Astrocyte (in vitro differentiated cells and primary cell): ENCODE results near the gene COG5. TPM values are rescaled to one million over a fixed set of nuclear protein-coding genes. Genes with fewer than 3 reads are reported as not detected.

ENCODE experiments used
- DNase-seq: peaks from one replicate; pipeline ENCODE4 v3.0.0-alpha.2; 2010; ENCODE audit warnings: low read depth
- FAIRE-seq: peaks from 2 replicates; lab custom pipeline; 2011; peaks lifted over from hg19 to GRCh38; lab: Jason Lieb, UNC
- H2AFZ ChIP-seq: 2 replicates; pipeline ENCODE4 v1.6.0; 2012; ENCODE audit warnings: low read depth, low read length, inconsistent platforms
- H3K27ac ChIP-seq: 2 replicates; pipeline ENCODE4 v1.5.1; 2011; ENCODE audit warnings: low read depth, low read length, inconsistent platforms
- H3K27me3 ChIP-seq: 2 replicates; pipeline ENCODE4 v1.6.0; 2011; ENCODE audit warnings: low read length, inconsistent platforms; ENCODE audit not compliant: insufficient read depth
- H3K36me3 ChIP-seq: 2 replicates; pipeline ENCODE4 v1.5.1; 2011; ENCODE audit warnings: low read length, inconsistent platforms; ENCODE audit not compliant: insufficient read depth
- H3K4me1 ChIP-seq: 2 replicates; pipeline ENCODE4 v1.5.1; 2011; ENCODE audit warnings: low read length, inconsistent platforms; ENCODE audit not compliant: insufficient read depth
- H3K4me2 ChIP-seq: 2 replicates; pipeline ENCODE4 v1.6.0; 2012; ENCODE audit warnings: low read length, inconsistent platforms
- H3K4me3 ChIP-seq: 2 replicates; pipeline ENCODE4 v1.5.1; 2011; ENCODE audit warnings: low read depth, mild to moderate bottlenecking, low read length, inconsistent platforms; ENCODE audit not compliant: insufficient read depth
- H3K79me2 ChIP-seq: 2 replicates; pipeline ENCODE4 v1.6.0; 2012; ENCODE audit warnings: mild to moderate bottlenecking, low read length, inconsistent platforms; ENCODE audit not compliant: insufficient read depth
- H3K9ac ChIP-seq: 2 replicates; pipeline ENCODE4 v1.6.0; 2012; ENCODE audit warnings: mild to moderate bottlenecking, low read length, inconsistent platforms
- H3K9me3 ChIP-seq: 2 replicates; pipeline ENCODE4 v1.5.1; 2012; ENCODE audit warnings: low read depth, mild to moderate bottlenecking, low read length, inconsistent platforms; ENCODE audit not compliant: insufficient read depth
- H4K20me1 ChIP-seq: 2 replicates; pipeline ENCODE4 v1.6.0; 2012; ENCODE audit warnings: low read length, inconsistent platforms; ENCODE audit not compliant: insufficient read depth
- H3K27ac Mint-ChIP-seq: one replicate; pipeline ENCODE4 v1.8.0; 2021; ENCODE audit warnings: mild to moderate bottlenecking, mixed read lengths; ENCODE audit not compliant: unreplicated experiment
- H3K27me3 Mint-ChIP-seq: one replicate; pipeline ENCODE4 v1.8.0; 2021; ENCODE audit warnings: low read depth, mixed read lengths; ENCODE audit not compliant: unreplicated experiment
- H3K36me3 Mint-ChIP-seq: one replicate; pipeline ENCODE4 v1.8.0; 2021; ENCODE audit warnings: low read depth, mixed read lengths; ENCODE audit not compliant: unreplicated experiment
- H3K4me1 Mint-ChIP-seq: one replicate; pipeline ENCODE4 v1.8.0; 2021; ENCODE audit warnings: low read depth, mixed read lengths; ENCODE audit not compliant: unreplicated experiment
- H3K4me3 Mint-ChIP-seq: one replicate; pipeline ENCODE4 v1.8.0; 2021; ENCODE audit warnings: mild to moderate bottlenecking, moderate library complexity, mixed read lengths; ENCODE audit not compliant: unreplicated experiment
- H3K9me3 Mint-ChIP-seq: one replicate; pipeline ENCODE4 v1.8.0; 2021; ENCODE audit warnings: mild to moderate bottlenecking, mixed read lengths; ENCODE audit not compliant: unreplicated experiment
- CTCF ChIP-seq: IDR thresholded peaks from 2 replicates; pipeline ENCODE4 v1.5.1; 2011; ENCODE audit warnings: low read depth, mild to moderate bottlenecking, inconsistent platforms, low read length, moderate library complexity; ENCODE audit not compliant: insufficient read depth
- EZH2 ChIP-seq: IDR thresholded peaks from 2 replicates; pipeline ENCODE4 v1.6.1; 2012; ENCODE audit warnings: mild to moderate bottlenecking, low read length, inconsistent platforms; ENCODE audit not compliant: insufficient read depth
- total RNA-seq: library from RNA; stranded (reverse); gene quantifications from 2 replicates; pipeline ENCODE4 v1.2.1, GENCODE V29; 2021

Gene COG5
- total RNA-seq, 1 donor from 2014 or later: 57.1 TPM

- H3K4me3 Mint-ChIP-seq: no peak overlapping the region
- no peak for TF ChIP-seq CTCF
- TF ChIP-seq EZH2: no peak
- Histone ChIP-seq H3K4me1 (peaks cover 16% of the 10 kb centered on the region), H3K9ac (no peak overlapping the region), H3K9me3 (no peaks in the 10 kb centered on the region), H3K27ac (no peak overlapping the region), H3K4me3 (no peak overlapping the region), H3K36me3 (peaks cover 9% of the 10 kb centered on the region), H3K79me2 (peaks cover 29% of the 10 kb centered on the region), H3K27me3 (no peaks in the 10 kb centered on the region), H2AFZ (no peak overlapping the region), H4K20me1 (peaks cover 35% of the 10 kb centered on the region), H3K4me2 (no peak overlapping the region)
- H3K36me3 Mint-ChIP-seq: peaks cover 8% of the 10 kb centered on the region
- DNase-seq (peak; percentile 60), FAIRE-seq (no peak)
- no peak overlapping the region for H3K27ac Mint-ChIP-seq
- peaks cover 16% of the 10 kb centered on the region for H3K4me1 Mint-ChIP-seq
- H3K9me3 Mint-ChIP-seq: no peaks in the 10 kb centered on the region
- no peaks in the 10 kb centered on the region for H3K27me3 Mint-ChIP-seq
Measured at GRCh38 chr7:107180378-107180777, 383.3 kb downstream of the COG5 start.

GRCh38 chr7:107179326-107180164 lies 384.2 kb downstream of the COG5 start:
- H3K4me3 Mint-ChIP-seq: peak overlapping the region; percentile 50
- Histone ChIP-seq H3K4me1 (peaks cover 16% of the 10 kb centered on the region), H3K4me2 (no peak overlapping the region), H3K9ac (no peak overlapping the region), H3K79me2 (peaks cover 38% of the 10 kb centered on the region), H3K9me3 (no peaks in the 10 kb centered on the region), H3K27ac (no peak overlapping the region), H3K4me3 (no peak overlapping the region), H4K20me1 (peaks cover 41% of the 10 kb centered on the region), H3K27me3 (no peaks in the 10 kb centered on the region), H2AFZ (no peak overlapping the region), H3K36me3 (peaks cover 9% of the 10 kb centered on the region)
- H3K4me1 Mint-ChIP-seq: peaks cover 23% of the 10 kb centered on the region
- DNase-seq: peak; percentile 52
- no peak for FAIRE-seq
- no peaks in the 10 kb centered on the region for H3K9me3 Mint-ChIP-seq
- H3K27me3 Mint-ChIP-seq: no peaks in the 10 kb centered on the region
- TF ChIP-seq EZH2 (no peak), CTCF (no peak)
- peaks cover 4% of the 10 kb centered on the region for H3K36me3 Mint-ChIP-seq
- no peak overlapping the region for H3K27ac Mint-ChIP-seq
